ENCODE data around the gene SPATA24.

- TF ChIP-seq CTCF (IDR thresholded peaks at IDR 0.05) (no peak), RAD21 (conservative IDR thresholded peaks at IDR 0.05 in 1 of 2, IDR thresholded peaks at IDR 0.05 in 1 of 2) (no peak), RFX5 (IDR thresholded peaks at IDR 0.05) (no peak), CEBPB (IDR thresholded peaks at IDR 0.05) (no peak), FOSL2 (IDR thresholded peaks at IDR 0.05) (no peak), FOSL2 (CRISPR knock-in tag; IDR thresholded peaks at IDR 0.05) (no peak), MAFK (IDR thresholded peaks at IDR 0.05; ENCODE audit: partially characterized antibody) (no peak), CHD4 (IDR thresholded peaks at IDR 0.05; ENCODE audit: borderline replicate concordance) (no peak)
- TF ChIP-seq, protein P1, sequence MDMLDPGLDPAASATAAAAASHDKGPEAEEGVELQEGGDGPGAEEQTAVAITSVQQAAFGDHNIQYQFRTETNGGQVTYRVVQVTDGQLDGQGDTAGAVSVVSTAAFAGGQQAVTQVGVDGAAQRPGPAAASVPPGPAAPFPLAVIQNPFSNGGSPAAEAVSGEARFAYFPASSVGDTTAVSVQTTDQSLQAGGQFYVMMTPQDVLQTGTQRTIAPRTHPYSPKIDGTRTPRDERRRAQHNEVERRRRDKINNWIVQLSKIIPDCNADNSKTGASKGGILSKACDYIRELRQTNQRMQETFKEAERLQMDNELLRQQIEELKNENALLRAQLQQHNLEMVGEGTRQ (IDR thresholded peaks at IDR 0.05), result no peak
Observed at GRCh38 chr5:139378101-139378825, 25.6 kb downstream of the SPATA24 start.
